ENCODE measurements around the gene LENG8.

The LENG8 gene

GRCh38 chr19:54425382-54425723, 23.6 kb upstream of the LENG8 start:
- no peaks in the 10 kb centered on the region for H3K27me3 ChIP-seq (ENCODE audit: control insufficient read depth, insufficient read depth, low read length)
- H3K27ac ChIP-seq (ENCODE audit: low read length), result no peak overlapping the region
- peaks cover 13% of the 10 kb centered on the region for H3K4me1 ChIP-seq (ENCODE audit: control insufficient read depth, low read depth, low read length)
- peaks cover 5% of the 10 kb centered on the region for H3K36me3 ChIP-seq (ENCODE audit: control insufficient read depth, low read depth, low read length)
- no peak overlapping the region for H3K4me3 ChIP-seq (ENCODE audit: low read length)
- no peaks in the 10 kb centered on the region for H3K9me3 ChIP-seq (ENCODE audit: control insufficient read depth, low read depth, low read length)
- no peak overlapping the region for H3K9ac ChIP-seq (ENCODE audit: low read length)

DNA sequence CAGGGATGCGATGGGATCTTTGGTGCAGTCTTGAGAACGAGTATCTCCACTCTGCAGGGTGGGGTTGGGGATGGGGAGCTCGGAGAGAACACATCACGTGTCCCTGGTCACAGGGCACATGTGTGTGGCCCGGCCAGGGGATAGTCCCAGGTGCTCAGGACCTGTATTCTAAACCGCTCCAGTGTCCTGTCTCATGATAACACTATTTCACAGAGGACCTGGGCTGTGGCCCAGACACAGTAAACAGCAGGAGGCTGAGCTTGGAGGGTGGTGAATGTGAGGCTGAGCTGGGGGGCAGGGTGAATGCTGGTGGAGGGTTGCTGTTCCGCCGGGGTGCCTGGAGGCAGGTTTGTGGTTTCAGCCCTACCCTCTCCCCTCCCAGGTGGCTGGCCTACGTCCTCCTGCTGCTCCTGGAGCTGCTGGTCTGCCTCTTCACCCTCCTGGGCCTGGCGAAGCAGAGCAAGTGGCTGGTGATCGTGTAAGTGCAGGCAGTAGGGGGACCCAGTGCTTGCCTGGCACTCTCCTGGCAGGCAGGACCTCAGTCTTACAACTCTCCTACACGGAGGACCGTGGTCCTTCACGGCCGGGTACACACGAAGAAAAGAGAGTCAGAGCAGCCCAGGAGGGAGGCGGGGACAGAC, 22.6 kb upstream of the LENG8 start:
- H3K27me3 ChIP-seq (ENCODE audit: control insufficient read depth, insufficient read depth, low read length), result no peaks in the 10 kb centered on the region
- peaks cover 5% of the 10 kb centered on the region for H3K36me3 ChIP-seq (ENCODE audit: control insufficient read depth, low read depth, low read length)
- no peaks in the 10 kb centered on the region for H3K9me3 ChIP-seq (ENCODE audit: control insufficient read depth, low read depth, low read length)
- peaks cover 10% of the 10 kb centered on the region for H3K4me1 ChIP-seq (ENCODE audit: control insufficient read depth, low read depth, low read length)
- no peak overlapping the region for H3K4me3 ChIP-seq (ENCODE audit: low read length)
- H3K27ac ChIP-seq (ENCODE audit: low read length), result no peak overlapping the region
- no peak overlapping the region for H3K9ac ChIP-seq (ENCODE audit: low read length)

- no peaks in the 10 kb centered on the region for H3K9me3 ChIP-seq (ENCODE audit: control insufficient read depth, low read depth, low read length)
- no peak overlapping the region for H3K4me3 ChIP-seq (ENCODE audit: low read length)
- no peaks in the 10 kb centered on the region for H3K27me3 ChIP-seq (ENCODE audit: control insufficient read depth, insufficient read depth, low read length)
- no peaks in the 10 kb centered on the region for H3K4me1 ChIP-seq (ENCODE audit: control insufficient read depth, low read depth, low read length)
- peaks cover 5% of the 10 kb centered on the region for H3K36me3 ChIP-seq (ENCODE audit: control insufficient read depth, low read depth, low read length)
- no peak overlapping the region for H3K27ac ChIP-seq (ENCODE audit: low read length)
- no peak overlapping the region for H3K9ac ChIP-seq (ENCODE audit: low read length)
Observed at GRCh38 chr19:54427586-54427985, 21.4 kb upstream of the LENG8 start.

GRCh38 chr19:54428323-54429175, 20.4 kb upstream of the LENG8 start:
- H3K9me3 ChIP-seq (ENCODE audit: control insufficient read depth, low read depth, low read length), result no peaks in the 10 kb centered on the region
- no peak overlapping the region for H3K27ac ChIP-seq (ENCODE audit: low read length)
- no peaks in the 10 kb centered on the region for H3K4me1 ChIP-seq (ENCODE audit: control insufficient read depth, low read depth, low read length)
- no peak overlapping the region for H3K9ac ChIP-seq (ENCODE audit: low read length)
- H3K27me3 ChIP-seq (ENCODE audit: control insufficient read depth, insufficient read depth, low read length), result no peaks in the 10 kb centered on the region
- H3K36me3 ChIP-seq (ENCODE audit: control insufficient read depth, low read depth, low read length), result peaks cover 5% of the 10 kb centered on the region
- H3K4me3 ChIP-seq (ENCODE audit: low read length), result no peak overlapping the region

GRCh38 chr19:54429176-54429495, 19.9 kb upstream of the LENG8 start:
- H3K36me3 ChIP-seq (ENCODE audit: control insufficient read depth, low read depth, low read length), result peaks cover 4% of the 10 kb centered on the region
- H3K27me3 ChIP-seq (ENCODE audit: control insufficient read depth, insufficient read depth, low read length), result no peaks in the 10 kb centered on the region
- H3K9me3 ChIP-seq (ENCODE audit: control insufficient read depth, low read depth, low read length), result no peaks in the 10 kb centered on the region
- no peak overlapping the region for H3K4me3 ChIP-seq (ENCODE audit: low read length)
- no peaks in the 10 kb centered on the region for H3K4me1 ChIP-seq (ENCODE audit: control insufficient read depth, low read depth, low read length)
- no peak overlapping the region for H3K27ac ChIP-seq (ENCODE audit: low read length)
- no peak overlapping the region for H3K9ac ChIP-seq (ENCODE audit: low read length)

DNA sequence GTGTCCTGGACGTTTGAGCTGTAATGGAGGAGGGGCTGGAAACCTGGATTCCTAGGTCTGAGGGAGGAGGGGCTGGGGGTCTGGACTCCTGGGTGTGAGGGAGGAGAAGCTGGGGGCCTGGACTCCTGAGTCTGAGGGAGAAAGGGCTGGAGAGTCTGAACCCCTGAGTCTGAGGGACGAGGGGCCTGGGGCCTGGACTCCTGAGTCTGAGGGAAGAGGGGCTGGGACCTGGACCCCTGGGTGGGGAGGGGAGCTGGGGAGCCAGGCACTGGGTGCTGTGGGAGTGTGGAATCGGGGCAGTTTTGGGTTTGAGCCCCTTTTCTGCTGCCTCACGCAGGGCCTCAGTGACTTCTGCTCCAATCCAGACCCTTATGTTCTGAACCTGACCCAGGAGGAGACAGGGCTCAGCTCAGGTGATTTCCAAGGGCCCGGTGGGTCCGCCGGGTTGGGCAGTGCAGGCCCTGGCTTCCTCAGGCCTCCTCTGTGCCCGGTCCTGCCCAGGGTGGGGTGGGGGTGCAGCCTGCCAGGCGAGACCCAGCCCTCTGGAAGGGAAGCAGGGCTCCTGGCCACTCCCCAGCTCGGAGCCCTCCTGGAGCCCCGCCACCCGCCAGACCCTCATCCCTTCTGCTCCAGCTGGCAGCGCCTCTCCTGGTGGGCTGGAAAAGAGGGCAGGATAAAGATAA, 19.3 kb upstream of the LENG8 start:
- Histone ChIP-seq H3K9ac (ENCODE audit: low read length) (no peak overlapping the region), H3K4me3 (ENCODE audit: low read length) (no peak overlapping the region), H3K9me3 (ENCODE audit: control insufficient read depth, low read depth, low read length) (no peaks in the 10 kb centered on the region), H3K27me3 (ENCODE audit: control insufficient read depth, insufficient read depth, low read length) (no peaks in the 10 kb centered on the region), H3K27ac (ENCODE audit: low read length) (no peak overlapping the region), H3K36me3 (ENCODE audit: control insufficient read depth, low read depth, low read length) (no peaks in the 10 kb centered on the region), H3K4me1 (ENCODE audit: control insufficient read depth, low read depth, low read length) (peaks cover 5% of the 10 kb centered on the region)

DNA sequence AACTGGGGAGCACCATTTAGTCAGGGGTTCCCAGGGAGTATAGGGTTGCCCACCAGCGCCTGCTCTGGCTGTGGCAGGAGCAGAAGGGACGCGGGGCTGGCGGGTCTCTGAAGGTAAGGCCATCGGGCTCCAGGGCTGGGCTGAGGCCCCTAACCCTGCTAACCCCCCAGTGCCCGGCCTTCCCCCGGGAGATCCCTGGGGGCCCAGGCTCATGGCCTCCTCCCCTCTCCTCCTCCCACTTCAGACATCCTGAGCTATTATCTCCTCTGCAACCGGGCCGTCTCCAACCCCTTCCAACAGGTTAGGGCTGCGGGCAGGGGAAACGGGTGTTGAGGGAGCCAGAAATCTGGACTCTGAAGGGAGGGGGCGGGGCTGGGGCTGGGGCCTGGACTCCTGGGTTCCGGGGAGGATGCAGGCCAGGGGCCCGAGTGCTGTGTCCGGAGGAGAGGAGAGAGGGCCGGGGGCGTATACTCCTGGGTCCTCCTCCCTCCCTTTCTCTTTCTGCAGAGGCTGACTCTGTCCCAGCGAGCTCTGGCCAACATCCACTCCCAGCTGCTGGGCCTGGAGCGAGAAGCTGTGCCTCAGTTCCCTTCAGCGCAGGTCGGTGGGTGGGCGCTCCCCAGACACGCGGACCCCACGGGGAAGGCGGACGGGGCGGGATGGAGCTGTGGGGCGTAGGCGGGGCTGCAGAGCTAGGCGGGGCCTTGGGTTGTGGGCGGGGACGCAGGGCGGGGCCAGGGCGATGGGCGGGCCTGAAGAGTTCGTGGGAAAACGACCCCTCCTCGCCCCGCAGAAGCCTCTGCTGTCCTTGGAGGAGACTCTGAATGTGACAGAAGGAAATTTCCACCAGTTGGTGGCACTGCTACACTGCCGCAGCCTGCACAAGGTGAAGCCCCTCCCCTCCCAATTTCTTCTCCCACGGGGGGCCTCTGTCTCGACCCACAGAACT, 18.4 kb upstream of the LENG8 start:
- peak overlapping the region; percentile 62 for H3K4me3 ChIP-seq (ENCODE audit: low read length)
- H3K36me3 ChIP-seq (ENCODE audit: control insufficient read depth, low read depth, low read length), result no peaks in the 10 kb centered on the region
- H3K4me1 ChIP-seq (ENCODE audit: control insufficient read depth, low read depth, low read length), result peaks cover 5% of the 10 kb centered on the region
- no peak overlapping the region for H3K9ac ChIP-seq (ENCODE audit: low read length)
- H3K27me3 ChIP-seq (ENCODE audit: control insufficient read depth, insufficient read depth, low read length), result no peaks in the 10 kb centered on the region
- H3K9me3 ChIP-seq (ENCODE audit: control insufficient read depth, low read depth, low read length), result no peaks in the 10 kb centered on the region
- H3K27ac ChIP-seq (ENCODE audit: low read length), result no peak overlapping the region

GRCh38 chr19:54431255-54431838, 17.7 kb upstream of the LENG8 start:
- H3K4me3 ChIP-seq (ENCODE audit: low read length), result peak overlapping the region; percentile 62
- H3K36me3 ChIP-seq (ENCODE audit: control insufficient read depth, low read depth, low read length), result no peaks in the 10 kb centered on the region
- peaks cover 10% of the 10 kb centered on the region for H3K4me1 ChIP-seq (ENCODE audit: control insufficient read depth, low read depth, low read length)
- no peak overlapping the region for H3K9ac ChIP-seq (ENCODE audit: low read length)
- no peaks in the 10 kb centered on the region for H3K27me3 ChIP-seq (ENCODE audit: control insufficient read depth, insufficient read depth, low read length)
- H3K9me3 ChIP-seq (ENCODE audit: control insufficient read depth, low read depth, low read length), result no peaks in the 10 kb centered on the region
- H3K27ac ChIP-seq (ENCODE audit: low read length), result no peak overlapping the region

- Histone ChIP-seq H3K9ac (ENCODE audit: low read length) (no peak overlapping the region), H3K27me3 (ENCODE audit: control insufficient read depth, insufficient read depth, low read length) (no peaks in the 10 kb centered on the region), H3K36me3 (ENCODE audit: control insufficient read depth, low read depth, low read length) (no peaks in the 10 kb centered on the region), H3K4me1 (ENCODE audit: control insufficient read depth, low read depth, low read length) (peaks cover 13% of the 10 kb centered on the region), H3K4me3 (ENCODE audit: low read length) (no peak overlapping the region), H3K9me3 (ENCODE audit: control insufficient read depth, low read depth, low read length) (no peaks in the 10 kb centered on the region), H3K27ac (ENCODE audit: low read length) (no peak overlapping the region)
Observed at GRCh38 chr19:54432144-54432738, 16.8 kb upstream of the LENG8 start.

GRCh38 chr19:54433697-54434096, 15.3 kb upstream of the LENG8 start:
- no peak overlapping the region for H3K27ac ChIP-seq (ENCODE audit: low read length)
- no peaks in the 10 kb centered on the region for H3K9me3 ChIP-seq (ENCODE audit: control insufficient read depth, low read depth, low read length)
- H3K9ac ChIP-seq (ENCODE audit: low read length), result no peak overlapping the region
- no peaks in the 10 kb centered on the region for H3K36me3 ChIP-seq (ENCODE audit: control insufficient read depth, low read depth, low read length)
- no peak overlapping the region for H3K4me3 ChIP-seq (ENCODE audit: low read length)
- no peaks in the 10 kb centered on the region for H3K27me3 ChIP-seq (ENCODE audit: control insufficient read depth, insufficient read depth, low read length)
- H3K4me1 ChIP-seq (ENCODE audit: control insufficient read depth, low read depth, low read length), result peaks cover 13% of the 10 kb centered on the region
